ENCODE measurements around the gene IMP4. TPM values are rescaled to one million over a fixed set of nuclear protein-coding genes. Genes with fewer than 3 reads are reported as not detected.

IMP4 gene
- total and polyA plus RNA-seq, 2 of the 8 experiments (the other 6 are each of a cell fraction or from before 2014, with no cell fraction given): 96.8 to 194 TPM

GRCh38 chr2:130372833-130373807 is 30.4 kb downstream of the IMP4 start:
- H3K4ac ChIP-seq (replicated peaks; ENCODE audit: insufficient read length, low read depth, low read length): peak overlapping the region; percentile 29
- peak overlapping the region; percentile 64; the same call in 1 of the 2 replicates for H2BK5ac ChIP-seq (ENCODE audit: low read depth, low read length)
- no peaks in the 10 kb centered on the region for H3K36me3 ChIP-seq (ENCODE audit: control insufficient read depth in 2 of 4, insufficient read depth in 4 of 4, low read length in 3 of 4)
- H3K9me3 ChIP-seq (ENCODE audit: insufficient read depth in 2 of 2, low read depth in 1 of 2, low read length in 1 of 2): no peaks in the 10 kb centered on the region
- no peak overlapping the region for H2AK5ac ChIP-seq (ENCODE audit: low read depth, low read length)
- peak overlapping the region; percentile 64 to 88 (median 80) for H3K4me3 ChIP-seq (ENCODE audit: extremely low read depth in 1 of 4, insufficient read depth in 2 of 4, low read depth in 3 of 4, low read length in 4 of 4)
- peaks cover 3% of the 10 kb centered on the region; the same call in 1 of the 2 replicates for H3K23me2 ChIP-seq (ENCODE audit: low read depth, low read length)
- ChIA-PET CTCF (ENCODE audit: partially characterized antibody) (interaction anchor here (0.6 to 2.1 kb wide), 17 partner anchors 8 to 191 kb away, joined by 3 to 27 read pairs (median 4); partner anchors contain the start of genes MZT2B and PTPN18), POLR2A (ENCODE audit: partially characterized antibody) (interaction anchor here (0.8 to 1.6 kb wide), 8 partner anchors 11 to 54 kb away, joined by 3 to 14 read pairs (median 4); partner anchors contain the start of gene IMP4)
- H3K4me2 ChIP-seq (ENCODE audit: insufficient read depth in 1 of 2, low read depth in 2 of 2, low read length in 2 of 2): peak overlapping the region; percentile 70 to 81
- peak overlapping the region; percentile 94; the same call in 1 of the 2 replicates for H2AFZ ChIP-seq (ENCODE audit: low read length)
- peak overlapping the region; percentile 85 for H4K91ac ChIP-seq (replicated peaks; ENCODE audit: insufficient read length, low read length)
- no peak for DNase-seq (ENCODE audit: low read depth in 1 of 2, low spot score in 2 of 2)
- FAIRE-seq: no peak
- peaks cover 0 to 13% (median 5%) of the 10 kb centered on the region in 4 experiments; a peak in 5 of 7 replicates for H3K4me1 ChIP-seq (replicated peaks in 1 of 4; ENCODE audit: control insufficient read depth in 3 of 4, insufficient read depth in 4 of 4, low read length in 3 of 4)
- H4K5ac ChIP-seq (ENCODE audit: insufficient read length, low read depth, low read length): peak overlapping the region; percentile 58
- H2BK20ac ChIP-seq (ENCODE audit: low read length): no peak overlapping the region
- peak overlapping the region; percentile 73 for H3K56ac ChIP-seq (replicated peaks; ENCODE audit: insufficient read length, low read depth, low read length)
- H2BK12ac ChIP-seq (ENCODE audit: low read depth, low read length): peak overlapping the region; percentile 71; the same call in 1 of the 2 replicates
- no peak overlapping the region for H2BK120ac ChIP-seq (replicated peaks; ENCODE audit: low read depth, low read length)
- H2BK15ac ChIP-seq (ENCODE audit: low read length): peak overlapping the region; percentile 88; the same call in 1 of the 2 replicates
- H4K20me1 ChIP-seq (replicated peaks in 1 of 2; ENCODE audit: control insufficient read depth in 1 of 2, insufficient read depth in 2 of 2, low read length in 2 of 2): no peaks in the 10 kb centered on the region
- H3K79me1 ChIP-seq (ENCODE audit: low read depth, low read length): peaks cover 6% of the 10 kb centered on the region; the same call in 1 of the 2 replicates
- H3K9ac ChIP-seq (replicated peaks in 1 of 4; ENCODE audit: extremely low read depth in 1 of 4, low read depth in 3 of 4, low read length in 3 of 4): peak overlapping the region in 3 of 4 experiments; percentile 21 to 67 (median 37); a peak in 4 of 7 replicates
- H3K18ac ChIP-seq (ENCODE audit: extremely low read depth, low read length): peak overlapping the region; percentile 81
- WGBS, 2 experiments (ENCODE audit: extremely low coverage in 1 of 2, insufficient coverage in 1 of 2, insufficient read length in 1 of 2, insufficient replicate concordance in 2 of 2, low coverage in 1 of 2, low lambda C conversion rate in 2 of 2, missing lambda C conversion rate in 1 of 2): 67% methylated on average over 20 of the region's 24 CpGs; no CpG with 5 or more reads in 1 of the 2 experiments
- H3K23ac ChIP-seq (ENCODE audit: insufficient read length): no peak overlapping the region
- H4K8ac ChIP-seq (ENCODE audit: extremely low read depth, insufficient read depth, low read length): peak overlapping the region; percentile 96
- peaks cover 0 to 2% (median 0%) of the 10 kb centered on the region in 4 experiments; a peak in 1 of 7 replicates for H3K27me3 ChIP-seq (replicated peaks in 1 of 4; ENCODE audit: control insufficient read depth in 3 of 4, extremely low read depth in 1 of 4, insufficient read depth in 3 of 4, low read length in 3 of 4)
- no peaks in the 10 kb centered on the region for H3K79me2 ChIP-seq (ENCODE audit: control insufficient read depth in 1 of 2, insufficient read depth in 2 of 2, low read length in 2 of 2)
- no peak overlapping the region for H3K27ac ChIP-seq (ENCODE audit: low read depth, low read length)
- no peak for TF ChIP-seq POU5F1 (IDR thresholded peaks at IDR 0.05; ENCODE audit: low read depth, low read length)
- no peak for TF ChIP-seq SRF (IDR thresholded peaks at IDR 0.05; ENCODE audit: low read depth, low read length)
- 0 out of 2 replicates have a peak, but pooled peaks have one; percentile 10 for TF ChIP-seq SP4 (IDR thresholded peaks at IDR 0.05; ENCODE audit: low read length)
- no peak overlapping the region for H3K14ac ChIP-seq (ENCODE audit: insufficient read length)

All from H1 (cell line).